IMR-90 (cell line): ENCODE data around the gene LGI4. TPM values are rescaled to one million over a fixed set of nuclear protein-coding genes. Genes with fewer than 3 reads are reported as not detected.

Experiments
- ATAC-seq: fragments of 200-7000 bp; cut with Tn5 transposase; 2 replicates; pipeline ENCODE4 v1.9.1; 2020; ENCODE audit warnings: low read depth, mild to moderate bottlenecking, moderate library complexity
- BruUV-seq: library from RNA; stranded (reverse); fragments of 400-500 nt; replicated peaks from 2 replicates; lab custom pipeline; 2021; lab: Mats Ljungman, UMichigan
- CTCF ChIA-PET: fragments of 300-600 bp; formaldehyde crosslinking; extraction: SDS; loops from one replicate; lab custom pipeline; 2021; ENCODE audit warnings: antibody characterized with exemption; lab: Yijun Ruan, JAX
- POLR2A ChIA-PET: fragments of 300-600 bp; sonication (Branson Sonifier 250); formaldehyde crosslinking; loops from one replicate; lab custom pipeline; 2022; ENCODE audit warnings: antibody characterized with exemption; ENCODE audit not compliant: unreplicated experiment; lab: Charles Lee
- DNase-seq: peaks from one replicate; pipeline ENCODE4 v3.0.0; 2013
- H2AFZ ChIP-seq: replicated peaks from 2 replicates; pipeline ENCODE3; 2013; ENCODE audit warnings: low read length, mild to moderate bottlenecking; ENCODE audit not compliant: poor library complexity
- H2AK5ac ChIP-seq: 2 replicates; pipeline ENCODE4 v1.6.1; 2013; ENCODE audit warnings: low read depth, low read length, inconsistent platforms
- H2AK9ac ChIP-seq: replicated peaks from 2 replicates; pipeline ENCODE3; 2013; ENCODE audit warnings: mild to moderate bottlenecking, low read depth, low read length, moderate library complexity; ENCODE audit not compliant: poor library complexity
- H2BK120ac ChIP-seq: 2 replicates; pipeline ENCODE4 v1.6.1; 2013; ENCODE audit warnings: low read depth, low read length, inconsistent platforms
- H2BK15ac ChIP-seq: 3 replicates; pipeline ENCODE4 v1.6.1; 2013; ENCODE audit warnings: low read depth, low read length, inconsistent platforms
- H2BK20ac ChIP-seq: 2 replicates; pipeline ENCODE4 v1.6.1; 2013; ENCODE audit warnings: low read depth, mild to moderate bottlenecking, inconsistent platforms, low read length, moderate library complexity
- H2BK5ac ChIP-seq: 2 replicates; pipeline ENCODE4 v1.6.1; 2013; ENCODE audit warnings: mild to moderate bottlenecking, low read depth, low read length, inconsistent platforms; ENCODE audit not compliant: poor library complexity, severe bottlenecking
- H3K14ac ChIP-seq: replicated peaks from 2 replicates; pipeline ENCODE4 v1.6.1; 2013; ENCODE audit warnings: low read depth, low read length, inconsistent platforms
- H3K18ac ChIP-seq: 2 replicates; pipeline ENCODE4 v1.6.1; 2013; ENCODE audit warnings: low read depth, low read length, control low read depth
- H3K23ac ChIP-seq: 2 replicates; pipeline ENCODE4 v1.6.1; 2013; ENCODE audit warnings: low read depth, low read length, inconsistent platforms
- H3K27ac ChIP-seq: 2 replicates; pipeline ENCODE4 v1.5.1; 2013; ENCODE audit warnings: mild to moderate bottlenecking, control low read depth, low read length; ENCODE audit not compliant: insufficient read depth
- H3K27me3 ChIP-seq: 2 replicates; pipeline ENCODE4 v1.6.1; 2013; ENCODE audit warnings: low read length; ENCODE audit not compliant: control insufficient read depth, insufficient read depth
- H3K36me3 ChIP-seq: 2 replicates; pipeline ENCODE4 v1.6.1; 2013; ENCODE audit warnings: low read length, mixed read lengths; ENCODE audit not compliant: control insufficient read depth, insufficient read depth
- H3K4ac ChIP-seq: 2 replicates; pipeline ENCODE4 v1.6.1; 2013; ENCODE audit warnings: low read depth, low read length, inconsistent platforms
- H3K4me1 ChIP-seq: 2 replicates; pipeline ENCODE4 v1.6.1; 2013; ENCODE audit warnings: low read length, mixed read lengths; ENCODE audit not compliant: control insufficient read depth, insufficient read depth
- H3K4me2 ChIP-seq: 2 replicates; pipeline ENCODE4 v1.6.1; 2013; ENCODE audit warnings: low read depth, mild to moderate bottlenecking, control low read depth, low read length, moderate library complexity
- H3K4me3 ChIP-seq: 2 replicates; pipeline ENCODE4 v1.5.1; 2013; ENCODE audit warnings: low read depth, mild to moderate bottlenecking, control low read depth, low read length, moderate library complexity; ENCODE audit not compliant: insufficient read depth
- H3K56ac ChIP-seq: 2 replicates; pipeline ENCODE4 v1.6.1; 2013; ENCODE audit warnings: low read length, inconsistent platforms; ENCODE audit not compliant: insufficient read depth; ENCODE audit errors: extremely low read depth
- H3K79me1 ChIP-seq, 2 experiments: 2 replicates each; pipeline ENCODE4 v1.6.1; 2013; ENCODE audit warnings: low read length in 2 of 2, inconsistent platforms in 1 of 2, low read depth in 1 of 2
- H3K9ac ChIP-seq: 2 replicates; pipeline ENCODE4 v1.6.1; 2013; ENCODE audit warnings: low read depth, low read length, control low read depth
- H3K9me1 ChIP-seq: 2 replicates; pipeline ENCODE4 v1.6.1; 2013; ENCODE audit warnings: low read length, inconsistent platforms; ENCODE audit not compliant: insufficient read depth
- H3K9me3 ChIP-seq: 2 replicates; pipeline ENCODE4 v1.6.1; 2013; ENCODE audit warnings: low read length; ENCODE audit not compliant: control insufficient read depth, insufficient read depth
- H4K20me1 ChIP-seq: 2 replicates; pipeline ENCODE4 v1.6.1; 2013; ENCODE audit warnings: low read length, inconsistent platforms; ENCODE audit not compliant: insufficient read depth
- H4K5ac ChIP-seq: 2 replicates; pipeline ENCODE4 v1.6.1; 2013; ENCODE audit warnings: mild to moderate bottlenecking, low read depth, low read length, control low read depth
- H4K8ac ChIP-seq, 2 experiments: 2 replicates each; pipeline ENCODE4 v1.6.1; 2013; ENCODE audit warnings: low read depth in 2 of 2, low read length in 2 of 2, control low read depth in 1 of 2, inconsistent platforms in 1 of 2
- H4K91ac ChIP-seq: 2 replicates; pipeline ENCODE4 v1.6.1; 2013; ENCODE audit warnings: low read depth, low read length, inconsistent platforms; ENCODE audit not compliant: insufficient read depth
- BHLHE40 ChIP-seq: fragments of 150-350 bp; IDR thresholded peaks from 2 replicates; pipeline ENCODE4 v1.6.1; 2016; ENCODE audit warnings: mild to moderate bottlenecking, low read depth, low read length
- ELK1 ChIP-seq: fragments of 150-350 bp; IDR thresholded peaks from 2 replicates; pipeline ENCODE4 v1.6.1; 2016; ENCODE audit warnings: low read depth, mild to moderate bottlenecking, low read length, moderate library complexity, borderline replicate concordance
- FOS ChIP-seq: fragments of 150-350 bp; IDR thresholded peaks from 2 replicates; pipeline ENCODE4 v1.6.1; 2016; ENCODE audit warnings: low read depth, low read length
- MAZ ChIP-seq: IDR thresholded peaks from 2 replicates; pipeline ENCODE4 v1.6.1; 2012; ENCODE audit warnings: low read depth, mild to moderate bottlenecking, low read length, improper control_type of control experiment, moderate library complexity, borderline replicate concordance
- RCOR1 ChIP-seq: IDR thresholded peaks from 2 replicates; pipeline ENCODE4 v1.6.1; 2012; ENCODE audit warnings: mild to moderate bottlenecking, low read length, improper control_type of control experiment; ENCODE audit not compliant: insufficient replicate concordance
- RFX5 ChIP-seq: IDR thresholded peaks from 2 replicates; pipeline ENCODE4 v1.8.0; 2012; ENCODE audit warnings: low read depth, mild to moderate bottlenecking, low read length, moderate library complexity
- SMC3 ChIP-seq: fragments of 150-350 bp; IDR thresholded peaks from 2 replicates; pipeline ENCODE4 v1.6.1; 2016; ENCODE audit warnings: low read depth, mild to moderate bottlenecking, antibody characterized with exemption, low read length, moderate library complexity
- USF2 ChIP-seq: fragments of 150-350 bp; IDR thresholded peaks from 2 replicates; pipeline ENCODE4 v1.6.1; 2017; ENCODE audit warnings: mild to moderate bottlenecking, antibody characterized with exemption, low read length, low read depth
- WGBS, 2 experiments: methylation state at CpG; one replicate each; pipeline versions ENCODE4 v1.1.5 to v1.1.7; 2013; ENCODE audit warnings: missing lambda C conversion rate in 2 of 2; ENCODE audit not compliant: insufficient read length in 1 of 2; ENCODE audit errors: extremely low coverage in 2 of 2; 5-methylcytosine and 5-hydroxymethylcytosine counted together
- dilution Hi-C: fragments of 300-500 bp; cut with HindIII; formaldehyde crosslinking; loops from one replicate; pipeline ENCODE4 v1.14.3; 2018; ENCODE audit warnings: low sequenced_read_pairs; ENCODE audit not compliant: unreplicated experiment
- in situ Hi-C: fragments of 300-500 bp; cut with MboI; formaldehyde crosslinking; loops from 3 replicates; pipeline ENCODE4 v1.14.3; 2019; ENCODE audit warnings: low sequenced_read_pairs, inconsistent platforms, mixed read lengths
- intact Hi-C: fragments of 100-400 bp; cut with micrococcal nuclease; formaldehyde crosslinking; loops from 2 replicates; pipeline ENCODE4 v1.10.0; 2022
- polyA plus RNA-seq, 3 experiments: library from polyadenylated mRNA; depleted of rRNA; stranded (reverse); fragments of >200 nt; gene quantifications; 2 replicates each; pipeline ENCODE4 v1.2.3, GENCODE V29; 2012; ENCODE audit warnings: low replicate concordance in 1 of 3
- total RNA-seq: library from RNA; depleted of rRNA; stranded (reverse); fragments of >200 nt; gene quantifications from 2 replicates; pipeline ENCODE4 v1.2.3, GENCODE V29; 2012

The LGI4 gene
- total and polyA plus RNA-seq, 2 of the 4 experiments (the other 2 are of a cell fraction): 0.10 TPM; not detected in 1

GRCh38 chr19:35141837-35142605, 7.2 kb upstream of the LGI4 start:
- Histone ChIP-seq H2AK9ac (peak overlapping the region; percentile 18), H2AFZ (peak overlapping the region; percentile 78), H3K4me3 (no peak overlapping the region), H4K5ac (no peak overlapping the region), H3K56ac (no peak overlapping the region), H3K27me3 (peaks cover 33% of the 10 kb centered on the region), H3K36me3 (no peaks in the 10 kb centered on the region), H3K9me1 (peaks cover 3% of the 10 kb centered on the region; the same call in 1 of the 2 replicates), H3K23ac (no peak overlapping the region), H3K4me1 (peaks cover 18% of the 10 kb centered on the region), H3K9ac (no peak overlapping the region), H3K27ac (no peak overlapping the region), H4K91ac (no peak overlapping the region), H3K18ac (no peak overlapping the region), H2BK20ac (no peak overlapping the region), H2BK5ac (no peak overlapping the region), H2BK15ac (no peak overlapping the region), H4K8ac (no peak overlapping the region), H3K9me3 (no peaks in the 10 kb centered on the region), H2AK5ac (no peak overlapping the region), H3K14ac (no peak overlapping the region), H3K79me1 (no peaks in the 10 kb centered on the region), H3K4ac (no peak overlapping the region), H2BK120ac (no peak overlapping the region), H4K20me1 (no peaks in the 10 kb centered on the region), H3K4me2 (peak overlapping the region; percentile 57)
- no TSS peak for BruUV-seq
- intact Hi-C loops: loop anchor here (5.0 kb wide), 1 partner anchor 125 kb away; the partner anchor contains the start of gene USF2
- POLR2A ChIA-PET: interaction anchor here (0.7 kb wide), 1 partner anchor 11 kb away, joined by 5 read pairs; no protein-coding TSS in a partner anchor
- ATAC-seq (no peak), DNase-seq (no peak)
- dilution Hi-C loops: no loop called here
- no peak for TF ChIP-seq BHLHE40
- TF ChIP-seq SMC3: no peak
- TF ChIP-seq FOS: no peak
- no peak for TF ChIP-seq USF2
- no peak for TF ChIP-seq RFX5
- TF ChIP-seq RCOR1: no peak
- TF ChIP-seq ELK1: no peak
- no peak for TF ChIP-seq MAZ
- CTCF ChIA-PET: interaction anchor here (0.6 to 2.1 kb wide), 5 partner anchors 11 to 269 kb away, joined by 3 to 10 read pairs (median 5); no protein-coding TSS in a partner anchor
- in situ Hi-C loops: no loop called here
- no CpG with 5 or more reads among the region's 21 CpGs for WGBS, 2 experiments
